ES-I3 (cell line): ENCODE measurements around the gene LBHD2.

Source experiments
- H3K36me3 ChIP-seq: 2 replicates; pipeline ENCODE4 v1.6.1; 2013; ENCODE audit warnings: mild to moderate bottlenecking, low read length, control low read depth, moderate library complexity; ENCODE audit not compliant: insufficient read depth
- H3K4me1 ChIP-seq: 2 replicates; pipeline ENCODE4 v1.6.1; 2013; ENCODE audit warnings: mild to moderate bottlenecking, control low read depth, low read length; ENCODE audit not compliant: insufficient read depth
- H3K9ac ChIP-seq: 2 replicates; pipeline ENCODE4 v1.6.1; 2013; ENCODE audit warnings: low read depth, mild to moderate bottlenecking, low read length, moderate library complexity
- H3K9me3 ChIP-seq: 2 replicates; pipeline ENCODE4 v1.6.1; 2013; ENCODE audit warnings: mild to moderate bottlenecking, low read length, moderate library complexity; ENCODE audit not compliant: control insufficient read depth, insufficient read depth

The LBHD2 gene

GRCh38 chr14:103121846-103122584, 38.0 kb downstream of the LBHD2 start:
- H3K4me1 ChIP-seq = peaks cover 14% of the 10 kb centered on the region
- no peaks in the 10 kb centered on the region for H3K36me3 ChIP-seq
- no peaks in the 10 kb centered on the region for H3K9me3 ChIP-seq
- peak overlapping the region; percentile 51 for H3K9ac ChIP-seq

DNA sequence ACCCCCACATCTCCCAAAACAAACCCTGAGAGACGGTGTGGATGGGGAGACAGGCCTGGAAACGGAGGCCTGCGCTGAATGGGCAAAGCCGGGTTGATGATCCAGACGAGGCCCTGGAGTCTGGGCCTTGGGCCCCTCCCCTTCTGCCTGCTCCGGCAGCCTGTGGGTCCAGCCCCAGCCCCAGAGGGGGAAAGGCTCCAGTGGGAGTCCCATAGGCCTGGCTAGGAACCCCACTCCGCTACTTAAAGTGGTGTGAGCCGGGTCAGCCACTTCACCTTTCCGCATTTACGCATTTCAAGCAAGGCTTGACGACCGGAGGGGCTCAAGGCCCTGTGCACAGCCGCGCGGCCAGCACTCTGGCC, 38.6 kb downstream of the LBHD2 start:
- peaks cover 13% of the 10 kb centered on the region for H3K4me1 ChIP-seq

GRCh38 chr14:103122947-103123633, 39.1 kb downstream of the LBHD2 start, which contains the start of gene TNFAIP2:
TNFAIP2 (plus strand) TSS chr14:103123461; CDS start chr14:103126458, 2,997 bp downstream.
- peak within 1 kb of the TSS; percentile 51 for H3K9ac ChIP-seq
- H3K36me3 ChIP-seq = no peaks in the 10 kb centered on the region; the same call in 1 of the 2 replicates
- peaks cover 11% of the 10 kb centered on the region for H3K4me1 ChIP-seq
- H3K9me3 ChIP-seq = no peaks in the 10 kb centered on the region

More for the DNA sequence above, 38.6 kb downstream of the LBHD2 start:
- no peaks in the 10 kb centered on the region for H3K9me3 ChIP-seq
- H3K9ac ChIP-seq = peak overlapping the region; percentile 51
- H3K36me3 ChIP-seq = no peaks in the 10 kb centered on the region; the same call in 1 of the 2 replicates

GRCh38 chr14:103123634-103124500, 39.9 kb downstream of the LBHD2 start:
- Histone ChIP-seq H3K9ac (peak overlapping the region; percentile 51; the same call in 1 of the 2 replicates), H3K9me3 (no peaks in the 10 kb centered on the region), H3K36me3 (no peaks in the 10 kb centered on the region; the same call in 1 of the 2 replicates), H3K4me1 (peaks cover 11% of the 10 kb centered on the region; the same call in 1 of the 2 replicates)

DNA sequence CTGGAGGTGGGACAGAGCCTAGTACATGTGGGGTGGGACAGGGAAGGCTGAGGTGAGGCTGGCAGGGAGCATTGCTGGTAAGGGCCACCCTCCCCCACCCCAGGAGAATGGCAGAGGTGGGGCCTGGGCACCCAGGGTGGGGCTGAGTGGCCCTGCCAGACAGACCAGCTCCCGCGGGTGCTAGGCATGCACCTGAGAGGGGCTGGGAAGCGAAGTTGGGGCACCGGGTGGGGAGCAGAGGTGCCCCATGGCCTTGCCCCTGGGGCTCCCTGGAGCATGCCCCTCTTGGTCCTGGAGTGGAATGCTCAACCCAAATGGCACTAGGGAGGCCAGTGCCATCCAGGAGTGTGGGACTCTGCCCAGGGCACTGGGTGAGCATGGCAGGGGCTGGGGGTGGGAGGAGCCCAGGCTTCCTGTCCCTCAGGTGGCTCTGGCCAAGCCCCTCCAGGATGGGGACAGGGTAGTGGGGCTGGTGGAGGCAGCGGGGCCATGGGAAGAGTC, 40.5 kb downstream of the LBHD2 start:
- H3K36me3 ChIP-seq = no peaks in the 10 kb centered on the region; the same call in 1 of the 2 replicates
- peaks cover 11% of the 10 kb centered on the region; the same call in 1 of the 2 replicates for H3K4me1 ChIP-seq
- H3K9me3 ChIP-seq = no peaks in the 10 kb centered on the region
- H3K9ac ChIP-seq = no peak overlapping the region

DNA sequence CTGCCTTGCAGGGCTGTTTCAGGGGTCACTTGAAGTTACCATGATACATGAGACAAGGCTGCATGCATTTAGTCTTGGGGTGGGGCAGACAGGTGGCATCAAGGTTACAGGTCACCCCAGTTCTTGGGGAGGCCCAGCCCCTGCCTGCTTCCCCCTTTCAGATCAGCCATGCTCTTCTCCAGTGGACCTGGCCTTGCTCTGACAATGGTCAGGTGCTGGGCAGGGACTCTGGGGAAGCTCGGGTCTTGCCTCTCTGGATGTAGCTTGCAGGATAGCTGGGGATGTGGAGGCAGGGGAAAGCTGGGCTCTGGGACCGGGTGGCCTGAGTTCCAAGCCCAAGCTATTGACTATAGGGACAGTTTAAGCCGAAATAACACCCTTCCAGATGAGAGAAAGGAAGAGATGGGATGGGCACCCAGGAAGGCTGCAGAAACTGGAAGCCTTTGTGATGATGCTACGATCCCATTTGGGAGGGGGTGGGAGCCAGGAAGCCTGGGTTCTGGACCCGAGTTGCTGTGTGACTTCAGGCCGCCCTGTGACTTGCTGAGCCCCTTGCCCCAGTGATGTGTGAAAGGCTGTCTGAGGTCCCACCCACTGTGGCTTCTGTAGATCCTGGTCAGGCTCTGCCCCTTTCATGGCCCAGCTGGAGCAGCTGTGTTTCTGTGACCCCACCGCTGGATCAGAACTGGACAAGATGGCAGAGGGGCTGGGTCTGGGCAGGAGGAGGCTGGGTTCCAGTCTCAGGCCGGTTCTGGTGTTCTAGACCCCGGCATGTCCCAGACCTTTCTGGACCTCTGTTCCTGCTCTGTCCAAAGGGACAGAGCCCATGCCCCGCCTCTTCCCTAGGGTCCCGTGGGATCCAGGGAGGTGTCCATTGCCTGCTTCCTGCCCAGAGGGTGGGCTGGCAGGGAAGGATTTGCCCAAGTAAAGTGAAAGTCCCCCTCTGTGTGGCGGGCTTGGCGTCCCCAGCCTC, 41.4 kb downstream of the LBHD2 start:
- Histone ChIP-seq H3K9me3 (no peaks in the 10 kb centered on the region), H3K9ac (no peak overlapping the region), H3K4me1 (peaks cover 11% of the 10 kb centered on the region; the same call in 1 of the 2 replicates), H3K36me3 (no peaks in the 10 kb centered on the region; the same call in 1 of the 2 replicates)

GRCh38 chr14:103126088-103126872, 42.3 kb downstream of the LBHD2 start:
- no peak overlapping the region for H3K9ac ChIP-seq
- no peaks in the 10 kb centered on the region for H3K9me3 ChIP-seq
- peaks cover 7% of the 10 kb centered on the region; the same call in 1 of the 2 replicates for H3K4me1 ChIP-seq
- H3K36me3 ChIP-seq = no peaks in the 10 kb centered on the region; the same call in 1 of the 2 replicates

DNA sequence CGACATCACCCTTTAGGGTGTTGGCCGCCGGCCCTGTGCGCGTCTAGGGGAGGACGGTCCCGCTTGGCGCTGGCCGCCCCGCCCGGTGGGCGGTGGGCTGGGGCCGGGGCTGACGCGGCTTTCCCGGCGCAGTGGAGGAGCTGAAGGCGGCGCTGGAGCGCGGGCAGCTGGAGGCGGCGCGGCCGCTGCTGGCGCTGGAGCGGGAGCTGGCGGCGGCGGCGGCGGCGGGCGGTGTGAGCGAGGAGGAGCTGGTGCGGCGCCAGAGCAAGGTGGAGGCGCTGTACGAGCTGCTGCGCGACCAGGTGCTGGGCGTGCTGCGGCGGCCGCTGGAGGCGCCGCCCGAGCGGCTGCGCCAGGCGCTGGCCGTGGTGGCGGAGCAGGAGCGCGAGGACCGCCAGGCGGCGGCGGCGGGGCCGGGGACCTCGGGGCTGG, 42.9 kb downstream of the LBHD2 start:
- H3K9me3 ChIP-seq = no peaks in the 10 kb centered on the region
- H3K4me1 ChIP-seq = peaks cover 4% of the 10 kb centered on the region; the same call in 1 of the 2 replicates
- H3K36me3 ChIP-seq = no peaks in the 10 kb centered on the region; the same call in 1 of the 2 replicates
- H3K9ac ChIP-seq = no peak overlapping the region

GRCh38 chr14:103127356-103127755, 43.3 kb downstream of the LBHD2 start:
- Histone ChIP-seq H3K4me1 (peaks cover 4% of the 10 kb centered on the region; the same call in 1 of the 2 replicates), H3K9ac (no peak overlapping the region), H3K9me3 (no peaks in the 10 kb centered on the region), H3K36me3 (no peaks in the 10 kb centered on the region; the same call in 1 of the 2 replicates)

DNA sequence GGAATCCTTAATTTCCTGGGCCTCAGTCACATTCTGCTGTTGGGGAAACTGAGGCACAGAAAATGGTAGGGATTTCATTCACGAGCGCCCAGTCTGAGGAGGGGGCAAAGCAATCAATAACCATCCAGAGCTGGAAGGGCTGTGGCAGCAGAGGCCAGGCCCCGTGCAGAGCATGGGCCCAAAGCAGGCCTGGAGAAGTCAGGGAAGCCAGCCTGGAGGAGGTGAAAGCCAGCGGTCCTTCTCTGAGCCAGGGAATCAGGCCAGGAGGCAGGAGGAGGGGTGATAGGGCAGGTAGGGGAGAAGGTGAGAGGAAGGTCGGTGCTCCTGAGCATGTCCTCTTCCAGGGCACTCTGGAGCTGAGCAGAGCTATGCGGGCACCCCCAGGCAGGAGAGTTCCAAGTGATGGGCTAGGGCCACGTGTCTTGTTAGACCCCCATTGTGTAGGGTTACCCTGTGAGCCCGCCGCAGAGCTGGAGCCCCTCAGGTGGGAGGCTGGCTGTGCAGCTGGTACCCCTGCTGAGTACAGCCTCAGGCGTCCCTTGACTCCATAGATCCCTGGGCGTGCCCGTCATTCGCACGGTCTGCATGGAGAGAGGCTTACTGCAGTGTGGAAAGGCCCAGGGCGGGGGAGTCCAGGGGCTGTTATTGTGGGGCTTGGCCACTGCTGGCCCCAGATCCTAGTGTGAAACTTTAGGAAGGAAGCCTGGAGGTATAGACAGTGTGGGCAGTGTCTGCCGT, 44.0 kb downstream of the LBHD2 start:
- peaks cover 4% of the 10 kb centered on the region; the same call in 1 of the 2 replicates for H3K4me1 ChIP-seq
- no peak overlapping the region for H3K9ac ChIP-seq
- no peaks in the 10 kb centered on the region for H3K9me3 ChIP-seq
- H3K36me3 ChIP-seq = peaks cover 4% of the 10 kb centered on the region; the same call in 1 of the 2 replicates

DNA sequence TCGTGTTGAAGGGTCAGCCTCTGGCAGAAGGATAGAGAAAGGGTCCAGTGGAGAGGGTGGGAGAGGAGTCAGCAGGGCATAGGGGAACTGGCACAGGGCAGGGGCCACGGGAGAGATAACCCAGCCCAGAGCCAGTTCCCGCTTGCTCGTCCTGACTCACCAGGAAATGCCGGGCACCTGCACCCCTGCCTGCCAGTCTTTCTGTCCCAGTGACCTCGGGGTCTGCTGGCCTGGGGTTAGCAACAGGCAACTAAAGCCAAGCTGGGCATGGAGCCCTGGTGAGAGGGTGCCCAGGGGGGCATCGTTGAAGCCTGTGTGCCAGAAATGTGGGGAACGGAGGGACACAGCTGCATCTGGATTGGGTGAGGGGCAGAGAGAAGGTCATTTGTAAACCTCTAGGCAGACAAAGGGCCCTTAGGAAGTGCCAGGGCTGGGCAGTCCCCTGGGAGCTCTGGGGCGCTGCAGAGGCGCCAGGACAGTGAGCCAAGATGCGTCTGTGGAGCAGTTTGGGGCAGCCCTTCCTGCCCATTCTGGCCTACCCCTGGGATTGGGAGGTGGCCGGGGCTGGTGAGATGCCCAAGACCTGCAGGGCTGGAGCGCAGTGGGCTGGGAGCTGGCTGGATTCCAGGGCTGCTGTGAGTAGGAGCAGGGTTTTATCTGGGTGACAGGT, 44.8 kb downstream of the LBHD2 start:
- peaks cover 4% of the 10 kb centered on the region; the same call in 1 of the 2 replicates for H3K4me1 ChIP-seq
- H3K36me3 ChIP-seq = peaks cover 4% of the 10 kb centered on the region; the same call in 1 of the 2 replicates
- H3K9ac ChIP-seq = no peak overlapping the region
- no peaks in the 10 kb centered on the region for H3K9me3 ChIP-seq
